Measurements from ENCODE around the gene BCAS3. TPM values are rescaled to one million over a fixed set of nuclear protein-coding genes. Genes with fewer than 3 reads are reported as not detected.

The BCAS3 gene
- total and polyA plus RNA-seq, 2 donors (not counting 1 experiment from before 2014, with no cell fraction given), result 13.9 to 73.4 TPM

DNA sequence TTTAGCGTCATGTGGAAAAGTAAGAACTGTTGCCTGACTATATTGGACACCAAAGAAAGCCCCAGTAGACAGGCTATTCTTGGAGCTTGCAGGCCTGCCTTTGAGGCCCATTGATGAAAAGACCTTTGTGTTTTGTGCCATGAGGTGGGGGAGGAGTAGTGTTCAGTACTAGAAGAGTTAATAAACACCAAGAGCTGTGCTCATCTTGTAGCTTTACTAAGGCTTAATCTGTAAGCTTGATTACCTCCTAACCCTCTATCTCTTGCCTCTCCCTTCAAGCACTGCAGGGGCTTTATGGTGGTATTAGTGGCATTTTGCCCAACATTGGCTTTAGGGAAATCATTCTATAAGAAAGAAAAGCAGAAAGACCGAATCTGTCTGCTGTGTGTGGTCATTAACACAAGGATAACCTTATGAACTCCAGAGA lies 501.7 kb downstream of the BCAS3 start:
- H2AFZ ChIP-seq (ENCODE audit: insufficient read depth, low read depth, low read length, poor library complexity, severe bottlenecking), result no peak overlapping the region
- intact Hi-C loops (cut with micrococcal nuclease), result no loop called here
- ChIA-PET CTCF (no interaction called here), POLR2A (no interaction called here)
- WGBS (ENCODE audit: insufficient coverage), result 100% methylated on average over 1 of the region's 2 CpGs
- no peak overlapping the region for H3K9ac ChIP-seq (ENCODE audit: low read length)
- no peaks in the 10 kb centered on the region for H3K9me3 ChIP-seq (ENCODE audit: control extremely low read depth in 1 of 3, control insufficient read depth in 2 of 3, insufficient read depth in 1 of 3, low read length in 2 of 3)
- Mint-ChIP-seq H3K4me3 (no peak overlapping the region), H3K4me1 (peaks cover 4% of the 10 kb centered on the region), H3K9me3 (ENCODE audit: insufficient read depth) (no peaks in the 10 kb centered on the region), H3K27ac (no peak overlapping the region), H3K27me3 (no peaks in the 10 kb centered on the region)
- no peak overlapping the region for H3K27ac ChIP-seq (ENCODE audit: low read length in 2 of 2)
- no peak overlapping the region for H3K4me3 ChIP-seq (ENCODE audit: control extremely low read depth in 1 of 5, extremely low read depth in 1 of 5, insufficient read depth in 1 of 5, low read depth in 2 of 5, low read length in 4 of 5)
- no peaks in the 10 kb centered on the region for H3K27me3 ChIP-seq (replicated peaks in 1 of 4; ENCODE audit: control extremely low read depth in 1 of 4, control insufficient read depth in 3 of 4, insufficient read depth in 4 of 4, low read length in 3 of 4)
- H3K4me1 ChIP-seq (ENCODE audit: control insufficient read depth in 2 of 2, insufficient read depth in 2 of 2, low read length in 2 of 2), result peaks cover 0 to 4% of the 10 kb centered on the region in 2 donors
- ATAC-seq (ENCODE audit: low read depth) (no peak), DNase-seq (no peak)
- no peaks in the 10 kb centered on the region for H4K20me1 ChIP-seq (ENCODE audit: control insufficient read depth, insufficient read depth, low read length, poor library complexity, severe bottlenecking)
- no peak overlapping the region for H3K4me2 ChIP-seq (replicated peaks; ENCODE audit: low read depth, low read length, poor library complexity, severe bottlenecking)
- H3K36me3 ChIP-seq (replicated peaks in 1 of 2; ENCODE audit: control extremely low read depth in 1 of 2, control insufficient read depth in 1 of 2, extremely low read depth in 1 of 2, insufficient read depth in 2 of 2, low read length in 1 of 2), result no peaks in the 10 kb centered on the region
- no peak for TF ChIP-seq EZH2 (IDR thresholded peaks at IDR 0.05; ENCODE audit: borderline replicate concordance, insufficient read depth, low read depth, low read length, poor library complexity, severe bottlenecking)
- TF ChIP-seq, protein P1, sequence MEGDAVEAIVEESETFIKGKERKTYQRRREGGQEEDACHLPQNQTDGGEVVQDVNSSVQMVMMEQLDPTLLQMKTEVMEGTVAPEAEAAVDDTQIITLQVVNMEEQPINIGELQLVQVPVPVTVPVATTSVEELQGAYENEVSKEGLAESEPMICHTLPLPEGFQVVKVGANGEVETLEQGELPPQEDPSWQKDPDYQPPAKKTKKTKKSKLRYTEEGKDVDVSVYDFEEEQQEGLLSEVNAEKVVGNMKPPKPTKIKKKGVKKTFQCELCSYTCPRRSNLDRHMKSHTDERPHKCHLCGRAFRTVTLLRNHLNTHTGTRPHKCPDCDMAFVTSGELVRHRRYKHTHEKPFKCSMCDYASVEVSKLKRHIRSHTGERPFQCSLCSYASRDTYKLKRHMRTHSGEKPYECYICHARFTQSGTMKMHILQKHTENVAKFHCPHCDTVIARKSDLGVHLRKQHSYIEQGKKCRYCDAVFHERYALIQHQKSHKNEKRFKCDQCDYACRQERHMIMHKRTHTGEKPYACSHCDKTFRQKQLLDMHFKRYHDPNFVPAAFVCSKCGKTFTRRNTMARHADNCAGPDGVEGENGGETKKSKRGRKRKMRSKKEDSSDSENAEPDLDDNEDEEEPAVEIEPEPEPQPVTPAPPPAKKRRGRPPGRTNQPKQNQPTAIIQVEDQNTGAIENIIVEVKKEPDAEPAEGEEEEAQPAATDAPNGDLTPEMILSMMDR (IDR thresholded peaks at IDR 0.05), result no peak
- no peaks in the 10 kb centered on the region for H3K79me2 ChIP-seq (ENCODE audit: control insufficient read depth, insufficient read depth, low read length)

DNA sequence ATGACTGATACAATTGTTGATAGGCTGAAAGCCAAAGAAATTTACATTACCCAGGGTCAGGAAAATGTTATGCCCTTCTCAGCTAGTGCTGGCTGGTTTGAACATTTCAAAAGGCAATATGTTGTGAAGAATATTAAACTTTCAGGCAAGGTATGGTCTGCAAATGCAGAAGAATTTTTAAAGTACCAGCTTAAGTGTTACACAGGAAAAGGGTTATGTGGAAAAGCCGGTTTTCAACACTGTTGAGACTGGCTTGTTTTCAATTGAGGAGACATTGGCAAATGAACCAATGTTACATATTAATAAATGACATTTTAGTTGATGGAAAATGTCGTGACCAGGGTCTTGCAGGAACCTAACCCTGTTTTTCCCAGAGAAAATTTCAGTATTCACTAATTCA lies 506.1 kb downstream of the BCAS3 start:
- ChIA-PET POLR2A (no interaction called here), CTCF (no interaction called here)
- H3K36me3 ChIP-seq (replicated peaks in 1 of 2; ENCODE audit: control extremely low read depth in 1 of 2, control insufficient read depth in 1 of 2, extremely low read depth in 1 of 2, insufficient read depth in 2 of 2, low read length in 1 of 2), result no peaks in the 10 kb centered on the region
- intact Hi-C loops (cut with micrococcal nuclease), result no loop called here
- H3K9ac ChIP-seq (ENCODE audit: low read length), result no peak overlapping the region
- no peak overlapping the region for H2AFZ ChIP-seq (ENCODE audit: insufficient read depth, low read depth, low read length, poor library complexity, severe bottlenecking)
- H3K4me2 ChIP-seq (replicated peaks; ENCODE audit: low read depth, low read length, poor library complexity, severe bottlenecking), result no peak overlapping the region
- no peaks in the 10 kb centered on the region for H4K20me1 ChIP-seq (ENCODE audit: control insufficient read depth, insufficient read depth, low read length, poor library complexity, severe bottlenecking)
- no peak for ATAC-seq (ENCODE audit: low read depth)
- H3K27ac Mint-ChIP-seq, result no peak overlapping the region
- no peaks in the 10 kb centered on the region for H3K79me2 ChIP-seq (ENCODE audit: control insufficient read depth, insufficient read depth, low read length)
- H3K4me3 Mint-ChIP-seq, result no peak overlapping the region
- no peak overlapping the region for H3K4me3 ChIP-seq (ENCODE audit: control extremely low read depth in 1 of 5, extremely low read depth in 1 of 5, insufficient read depth in 1 of 5, low read depth in 2 of 5, low read length in 4 of 5)
- TF ChIP-seq, protein P1 (IDR thresholded peaks at IDR 0.05), result no peak
- no peak for TF ChIP-seq EZH2 (IDR thresholded peaks at IDR 0.05; ENCODE audit: borderline replicate concordance, insufficient read depth, low read depth, low read length, poor library complexity, severe bottlenecking)
- no peak overlapping the region for H3K27ac ChIP-seq (ENCODE audit: low read length in 2 of 2)
- H3K27me3 ChIP-seq (replicated peaks in 1 of 4; ENCODE audit: control extremely low read depth in 1 of 4, control insufficient read depth in 3 of 4, insufficient read depth in 4 of 4, low read length in 3 of 4), result no peaks in the 10 kb centered on the region
- no peaks in the 10 kb centered on the region for H3K9me3 ChIP-seq (ENCODE audit: control extremely low read depth in 1 of 3, control insufficient read depth in 2 of 3, insufficient read depth in 1 of 3, low read length in 2 of 3)
- DNase-seq, result no peak
- WGBS (ENCODE audit: insufficient coverage), result no CpG with 5 or more reads among the region's 2 CpGs
- H3K27me3 Mint-ChIP-seq, result no peaks in the 10 kb centered on the region
- H3K9me3 Mint-ChIP-seq (ENCODE audit: insufficient read depth), result no peaks in the 10 kb centered on the region
- peaks cover 0 to 7% of the 10 kb centered on the region in 2 donors for H3K4me1 ChIP-seq (ENCODE audit: control insufficient read depth in 2 of 2, insufficient read depth in 2 of 2, low read length in 2 of 2)
- H3K4me1 Mint-ChIP-seq, result peaks cover 8% of the 10 kb centered on the region
